ENCODE data around the gene MOB1A. TPM values are rescaled to one million over a fixed set of nuclear protein-coding genes. Genes with fewer than 3 reads are reported as not detected.
A peak's percentile ranks its signal among the peaks of the same experiment; 100 is the strongest.

MOB1A gene
- total and polyA plus RNA-seq, 2 of the 13 experiments (the other 11 are each of a cell fraction or from before 2014, with no cell fraction given): 48.2 to 139 TPM

DNA sequence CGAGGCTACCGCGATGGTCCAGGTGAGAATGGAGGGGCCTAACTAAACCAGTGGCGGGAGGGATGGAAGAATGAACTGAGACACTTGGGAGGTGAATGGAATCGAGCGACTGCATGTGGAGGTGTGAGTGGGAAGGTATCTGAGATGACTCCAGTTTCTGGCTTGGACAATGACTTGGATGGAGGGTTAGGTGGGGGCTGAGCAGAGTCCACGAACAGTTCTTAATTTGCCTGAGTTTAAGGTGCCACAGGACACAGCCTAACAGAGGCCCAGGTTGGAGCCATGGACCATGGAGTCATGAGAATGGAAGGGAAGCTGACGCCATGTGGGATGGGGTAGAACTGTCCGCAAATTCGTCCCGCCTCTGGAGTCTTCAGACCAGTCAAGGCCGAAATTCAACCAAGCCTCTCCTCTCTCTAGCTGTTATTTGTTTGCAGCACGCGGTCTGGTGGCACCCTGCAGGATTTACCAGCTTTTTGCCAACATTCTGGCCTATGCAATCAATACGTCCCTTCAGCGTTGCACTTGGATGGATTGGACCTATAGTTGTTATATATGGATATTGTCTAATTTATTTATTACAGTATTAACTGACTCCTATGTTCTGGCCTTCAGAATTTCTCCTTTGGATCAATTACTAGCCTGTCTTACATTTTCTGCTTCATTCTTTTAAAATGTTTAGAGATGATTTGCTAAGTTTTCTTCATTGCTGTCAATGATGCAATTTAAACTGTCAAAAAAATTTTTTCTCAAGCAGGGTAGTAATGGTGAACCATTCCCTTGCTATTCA, 30.0 kb downstream of the MOB1A start (continued):
- no peak for TF ChIP-seq PAXIP1 (CRISPR knock-in tag; conservative IDR thresholded peaks at IDR 0.05)
- no peak for TF ChIP-seq ZNF772 (CRISPR knock-in tag; IDR thresholded peaks at IDR 0.05)
- no peak for TF ChIP-seq ZBTB14 (CRISPR knock-in tag; IDR thresholded peaks at IDR 0.05)
- no peak for TF ChIP-seq DMTF1 (CRISPR knock-in tag; IDR thresholded peaks at IDR 0.05)
- TF ChIP-seq, protein P1, sequence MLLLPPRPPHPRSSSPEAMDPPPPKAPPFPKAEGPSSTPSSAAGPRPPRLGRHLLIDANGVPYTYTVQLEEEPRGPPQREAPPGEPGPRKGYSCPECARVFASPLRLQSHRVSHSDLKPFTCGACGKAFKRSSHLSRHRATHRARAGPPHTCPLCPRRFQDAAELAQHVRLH (CRISPR knock-in tag; IDR thresholded peaks at IDR 0.05; ENCODE audit: borderline replicate concordance, low read depth): no peak
- no peak for TF ChIP-seq MXI1 (IDR thresholded peaks at IDR 0.05; ENCODE audit: borderline replicate concordance, low read depth, low read length)
- no peak for TF ChIP-seq MEIS1 (CRISPR knock-in tag; IDR thresholded peaks at IDR 0.05; ENCODE audit: borderline replicate concordance)
- TF ChIP-seq THYN1 (CRISPR knock-in tag; IDR thresholded peaks at IDR 0.05; ENCODE audit: borderline replicate concordance, low read depth): no peak
- no peak; the same call in 1 of the 2 replicates for TF ChIP-seq ZFP41 (CRISPR knock-in tag; IDR thresholded peaks at IDR 0.05; ENCODE audit: borderline replicate concordance)
- TF ChIP-seq NFE2 (CRISPR knock-in tag; IDR thresholded peaks at IDR 0.05): no peak
- peak; percentile 27; the same call in 1 of the 2 replicates for TF ChIP-seq ZNF510 (CRISPR knock-in tag; IDR thresholded peaks at IDR 0.05; ENCODE audit: low read depth)
- TF ChIP-seq ZNF121 (CRISPR knock-in tag; IDR thresholded peaks at IDR 0.05): no peak
- TF ChIP-seq PLRG1 (conservative IDR thresholded peaks at IDR 0.05): no peak
- TF ChIP-seq HNF1A (IDR thresholded peaks at IDR 0.05; ENCODE audit: low read depth): no peak
- TF ChIP-seq HNF1A (CRISPR knock-in tag; IDR thresholded peaks at IDR 0.05; ENCODE audit: borderline replicate concordance): no peak
- TF ChIP-seq FLYWCH1 (CRISPR knock-in tag; IDR thresholded peaks at IDR 0.05): no peak
- TF ChIP-seq ZKSCAN5 (CRISPR knock-in tag; IDR thresholded peaks at IDR 0.05): 0 out of 2 replicates have a peak, but pooled peaks have one; percentile 67
